H1 (cell line): ENCODE data around the gene STIM1. TPM values are rescaled to one million over a fixed set of nuclear protein-coding genes. Genes with fewer than 3 reads are reported as not detected.

Source experiments
- CTCF ChIA-PET: fragments of 300-600 bp; sonication (Branson Sonifier 250); formaldehyde crosslinking; loops from one replicate; lab custom pipeline; 2021; ENCODE audit not compliant: partially characterized antibody; lab: Charles Lee
- POLR2A ChIA-PET: fragments of 300-600 bp; sonication (Branson Sonifier 250); formaldehyde crosslinking; loops from one replicate; lab custom pipeline; 2021; ENCODE audit warnings: inconsistent platforms; ENCODE audit not compliant: partially characterized antibody; lab: Charles Lee
- DNase-seq, 2 experiments: peaks; one replicate each; pipeline versions ENCODE4 v3.0.0 to v3.0.0-alpha.2; 2010 to 2022; ENCODE audit warnings: low spot score in 2 of 2, low read depth in 1 of 2, mixed read lengths in 1 of 2
- FAIRE-seq: peaks from 2 replicates; lab custom pipeline; 2011; peaks lifted over from hg19 to GRCh38; lab: Jason Lieb, UNC
- H2AFZ ChIP-seq: 2 replicates; pipeline ENCODE4 v1.8.1; 2012; ENCODE audit warnings: low read length, inconsistent platforms
- H2AK5ac ChIP-seq: 2 replicates; pipeline ENCODE4 v1.6.1; 2013; ENCODE audit warnings: low read depth, low read length
- H2BK120ac ChIP-seq: replicated peaks from 2 replicates; pipeline ENCODE3; 2013; ENCODE audit warnings: low read depth, low read length, inconsistent platforms
- H2BK12ac ChIP-seq: 2 replicates; pipeline ENCODE4 v1.6.1; 2013; ENCODE audit warnings: low read depth, low read length
- H2BK15ac ChIP-seq: 2 replicates; pipeline ENCODE4 v1.6.1; 2013; ENCODE audit warnings: low read length
- H2BK20ac ChIP-seq: 2 replicates; pipeline ENCODE4 v1.6.1; 2013; ENCODE audit warnings: low read length
- H2BK5ac ChIP-seq: 2 replicates; pipeline ENCODE4 v1.6.1; 2013; ENCODE audit warnings: low read depth, low read length
- H3K14ac ChIP-seq: 2 replicates; pipeline ENCODE4 v1.6.1; 2013; ENCODE audit warnings: inconsistent platforms; ENCODE audit not compliant: insufficient read length
- H3K18ac ChIP-seq: 2 replicates; pipeline ENCODE4 v1.6.1; 2013; ENCODE audit warnings: low read length; ENCODE audit errors: extremely low read depth
- H3K23ac ChIP-seq: 2 replicates; pipeline ENCODE4 v1.6.1; 2013; ENCODE audit warnings: inconsistent platforms; ENCODE audit not compliant: insufficient read length
- H3K23me2 ChIP-seq: 2 replicates; pipeline ENCODE4 v1.6.1; 2013; ENCODE audit warnings: low read depth, low read length
- H3K27ac ChIP-seq: 2 replicates; pipeline ENCODE4 v1.6.1; 2011; ENCODE audit warnings: low read depth, low read length, inconsistent platforms
- H3K27me3 ChIP-seq, 4 experiments: replicated peaks in 1 of 4; 1 replicate in 1 of 4; 2 replicates in 3 of 4; pipeline versions ENCODE4 v1.6.1 to v1.8.1; 2011 to 2013; ENCODE audit warnings: low read length in 3 of 4, mild to moderate bottlenecking in 3 of 4, inconsistent platforms in 2 of 4, mixed read lengths in 2 of 4, moderate library complexity in 1 of 4; ENCODE audit not compliant: control insufficient read depth in 3 of 4, insufficient read depth in 3 of 4; ENCODE audit errors: extremely low read depth in 1 of 4
- H3K36me3 ChIP-seq, 4 experiments: 2 replicates each; pipeline versions ENCODE4 v1.6.1 to v1.8.1; 2011 to 2013; ENCODE audit warnings: mild to moderate bottlenecking in 4 of 4, low read length in 3 of 4, moderate library complexity in 2 of 4, control low read depth in 1 of 4, inconsistent platforms in 1 of 4; ENCODE audit not compliant: insufficient read depth in 4 of 4, control insufficient read depth in 2 of 4
- H3K4ac ChIP-seq: replicated peaks from 2 replicates; pipeline ENCODE3; 2013; ENCODE audit warnings: low read length, low read depth, mixed read lengths, inconsistent platforms; ENCODE audit not compliant: insufficient read length
- H3K4me1 ChIP-seq, 4 experiments: replicated peaks in 1 of 4; 1 replicate in 1 of 4; 2 replicates in 3 of 4; pipeline versions ENCODE4 v1.6.1 to v1.8.1; 2011 to 2013; ENCODE audit warnings: low read length in 3 of 4, inconsistent platforms in 2 of 4, mixed read lengths in 1 of 4; ENCODE audit not compliant: insufficient read depth in 4 of 4, control insufficient read depth in 3 of 4
- H3K4me2 ChIP-seq, 2 experiments: 2 replicates each; pipeline versions ENCODE4 v1.6.1 to v1.8.1; 2011 to 2013; ENCODE audit warnings: low read depth in 2 of 2, low read length in 2 of 2, control low read depth in 1 of 2, inconsistent platforms in 1 of 2, mild to moderate bottlenecking in 1 of 2; ENCODE audit not compliant: insufficient read depth in 1 of 2
- H3K4me3 ChIP-seq, 4 experiments: fragments of 200-600, 300-600 bp in 1 of 4; sonication (generic), shearing (Covaris generic), sonication (Bioruptor Twin) in 1 of 4; 2 replicates each; pipeline versions ENCODE4 v1.5.1 to v1.8.1; 2011 to 2016; ENCODE audit warnings: low read length in 4 of 4, low read depth in 3 of 4, control low read depth in 2 of 4, inconsistent platforms in 2 of 4, mild to moderate bottlenecking in 2 of 4, mixed read lengths in 1 of 4, moderate library complexity in 1 of 4; ENCODE audit not compliant: insufficient read depth in 2 of 4; ENCODE audit errors: extremely low read depth in 1 of 4
- H3K56ac ChIP-seq: replicated peaks from 2 replicates; pipeline ENCODE3; 2013; ENCODE audit warnings: low read depth, mild to moderate bottlenecking, mixed read lengths, low read length, inconsistent platforms; ENCODE audit not compliant: insufficient read length
- H3K79me1 ChIP-seq: 2 replicates; pipeline ENCODE4 v1.6.1; 2013; ENCODE audit warnings: low read depth, low read length, control low read depth
- H3K79me2 ChIP-seq, 2 experiments: 2 replicates each; pipeline versions ENCODE4 v1.6.1 to v1.8.1; 2012 to 2013; ENCODE audit warnings: low read length in 2 of 2, mild to moderate bottlenecking in 2 of 2, inconsistent platforms in 1 of 2; ENCODE audit not compliant: insufficient read depth in 2 of 2, control insufficient read depth in 1 of 2
- H3K9ac ChIP-seq, 4 experiments: replicated peaks in 1 of 4; 1 replicate in 1 of 4; 2 replicates in 3 of 4; pipeline versions ENCODE4 v1.6.1 to v1.8.1; 2011 to 2013; ENCODE audit warnings: low read depth in 3 of 4, low read length in 3 of 4, control low read depth in 2 of 4, mild to moderate bottlenecking in 2 of 4, moderate library complexity in 2 of 4, inconsistent platforms in 1 of 4; ENCODE audit errors: extremely low read depth in 1 of 4
- H3K9me3 ChIP-seq, 2 experiments: 2 replicates each; pipeline versions ENCODE4 v1.6.1 to v1.8.1; 2012 to 2013; ENCODE audit warnings: mild to moderate bottlenecking in 2 of 2, moderate library complexity in 2 of 2, control low read depth in 1 of 2, inconsistent platforms in 1 of 2, low read depth in 1 of 2, low read length in 1 of 2, mixed read lengths in 1 of 2; ENCODE audit not compliant: insufficient read depth in 2 of 2
- H4K20me1 ChIP-seq, 2 experiments: replicated peaks in 1 of 2; 2 replicates each; pipeline versions ENCODE3 to v1.8.1; 2011 to 2013; ENCODE audit warnings: inconsistent platforms in 2 of 2, low read length in 2 of 2, mild to moderate bottlenecking in 1 of 2; ENCODE audit not compliant: insufficient read depth in 2 of 2, control insufficient read depth in 1 of 2
- H4K5ac ChIP-seq: 2 replicates; pipeline ENCODE4 v1.6.1; 2013; ENCODE audit warnings: low read length, low read depth, mixed read lengths, inconsistent platforms; ENCODE audit not compliant: insufficient read length
- H4K8ac ChIP-seq: 2 replicates; pipeline ENCODE4 v1.8.0; 2013; ENCODE audit warnings: mild to moderate bottlenecking, moderate library complexity, low read length, inconsistent platforms; ENCODE audit not compliant: insufficient read depth; ENCODE audit errors: extremely low read depth
- H4K91ac ChIP-seq: replicated peaks from 2 replicates; pipeline ENCODE3; 2013; ENCODE audit warnings: low read length, mixed read lengths, inconsistent platforms; ENCODE audit not compliant: insufficient read length
- CHD2 ChIP-seq: IDR thresholded peaks from 2 replicates; pipeline ENCODE4 v1.6.1; 2012; ENCODE audit warnings: low read length, improper control_type of control experiment
- CTBP2 ChIP-seq: IDR thresholded peaks from 2 replicates; pipeline ENCODE4 v1.7.0; 2011; ENCODE audit warnings: borderline replicate concordance, mild to moderate bottlenecking, moderate library complexity, mixed read lengths, low read length; ENCODE audit not compliant: insufficient read depth, insufficient read length
- EZH2 ChIP-seq: fragments of 200-600 bp; sonication (generic); IDR thresholded peaks from 2 replicates; pipeline ENCODE4 v1.7.1; 2012; ENCODE audit warnings: low read depth, mild to moderate bottlenecking, moderate library complexity, low read length, inconsistent platforms; ENCODE audit not compliant: severe bottlenecking
- JUND ChIP-seq: IDR thresholded peaks from 2 replicates; pipeline ENCODE4 v1.6.1; 2011; ENCODE audit warnings: mild to moderate bottlenecking, improper control_type of control experiment, low read length
- SIN3A ChIP-seq, 2 experiments: IDR thresholded peaks in 1 of 2; conservative IDR thresholded peaks in 1 of 2; 2 replicates each; pipeline ENCODE4 v1.6.1; 2011 to 2012; ENCODE audit warnings: low read length in 2 of 2, improper control_type of control experiment in 1 of 2, low read depth in 1 of 2, mild to moderate bottlenecking in 1 of 2
- SIRT6 ChIP-seq: IDR thresholded peaks from one replicate; pipeline ENCODE4 v1.7.1; 2012; ENCODE audit warnings: low read length, inconsistent platforms
- SUZ12 ChIP-seq: fragments of 200-600 bp; sonication (generic); IDR thresholded peaks from 2 replicates; pipeline ENCODE4 v1.6.1; 2012; ENCODE audit warnings: mild to moderate bottlenecking, inconsistent platforms, low read length, moderate library complexity, mixed read lengths
- WGBS, 2 experiments: shearing (Covaris generic) in 1 of 2; methylation state at CpG; one replicate each; pipeline versions ENCODE4 v1.1.6 to v1.1.7; 2013 to 2015; ENCODE audit warnings: low lambda C conversion rate in 2 of 2, mixed read lengths in 2 of 2, inconsistent platforms in 1 of 2, low coverage in 1 of 2, missing lambda C conversion rate in 1 of 2; ENCODE audit not compliant: insufficient replicate concordance in 2 of 2, insufficient coverage in 1 of 2, insufficient read length in 1 of 2; ENCODE audit errors: extremely low coverage in 1 of 2, missing lambda C conversion rate in 1 of 2; 5-methylcytosine and 5-hydroxymethylcytosine counted together
- polyA plus RNA-seq, 7 experiments: library from polyadenylated mRNA; depleted of rRNA in 3 of 7; stranded (reverse) in 5 of 7; unstranded in 2 of 7; fragments of >200 nt in 5 of 7; fragments of 200-250 nt in 2 of 7; gene quantifications; 1 replicate in 5 of 7; 2 replicates in 1 of 7; 4 replicates in 1 of 7; pipeline versions ENCODE4 v1.2.1 to v1.2.3, GENCODE V29; 2011 to 2013; ENCODE audit warnings: missing spikeins in 2 of 7, mixed read lengths in 2 of 7
- total RNA-seq: library from RNA; stranded (reverse); fragmentation: NEBNext Ultra II Directional; extraction: Animal tissue kit (Norgen Biotek cat#: 25700); gene quantifications from 2 replicates; pipeline ENCODE4 v1.2.1, GENCODE V29; 2021

STIM1 gene
- total and polyA plus RNA-seq, 2 of the 8 experiments (the other 6 are each of a cell fraction or from before 2014, with no cell fraction given): 11.1 to 12.2 TPM

GRCh38 chr11:3840004-3840869 lies 15.2 kb upstream of the STIM1 start:
- TF ChIP-seq JUND (no peak), SIN3A (conservative IDR thresholded peaks at IDR 0.05 in 1 of 2, IDR thresholded peaks at IDR 0.05 in 1 of 2; ENCODE audit: low read depth in 1 of 2, low read length in 2 of 2) (peak; percentile 62 to 63; a peak in 1 of 4 replicates), CTBP2 (no peak), EZH2 (no peak), SIRT6 (no peak), CHD2 (no peak), SUZ12 (no peak)
- FAIRE-seq: no peak
- no peak overlapping the region for H2BK5ac ChIP-seq
- no peak overlapping the region for H4K8ac ChIP-seq
- CTCF ChIA-PET: interaction anchor here (1.0 to 20.2 kb wide), 11 partner anchors 8 to 229 kb away, joined by 3 to 422 read pairs (median 5); partner anchors contain the start of gene STIM1
- H3K4me3 ChIP-seq: peak overlapping the region; percentile 76 to 97 (median 77)
- H4K5ac ChIP-seq: no peak overlapping the region
- H3K14ac ChIP-seq: no peak overlapping the region
- H3K27me3 ChIP-seq: peaks cover 0 to 3% (median 0%) of the 10 kb centered on the region in 4 experiments; a peak in 1 of 7 replicates
- peaks cover 10 to 19% of the 10 kb centered on the region in 2 experiments for H4K20me1 ChIP-seq
- H4K91ac ChIP-seq: no peak overlapping the region
- H3K9me3 ChIP-seq: no peaks in the 10 kb centered on the region
- H3K23me2 ChIP-seq: peaks cover 10% of the 10 kb centered on the region
- H3K4ac ChIP-seq: no peak overlapping the region
- H3K79me2 ChIP-seq: peaks cover 12 to 42% of the 10 kb centered on the region in 2 experiments
- peaks cover 0 to 3% (median 0%) of the 10 kb centered on the region in 4 experiments; a peak in 1 of 8 replicates for H3K36me3 ChIP-seq
- peak overlapping the region; percentile 85 to 92 for H3K4me2 ChIP-seq
- peak overlapping the region in 3 of 4 experiments; percentile 52 to 64 (median 58); a peak in 5 of 7 replicates for H3K9ac ChIP-seq
- POLR2A ChIA-PET: interaction anchor here (0.6 to 5.7 kb wide), 8 partner anchors 10 to 233 kb away, joined by 3 to 29 read pairs (median 6); partner anchors contain the start of gene STIM1
- no peak overlapping the region for H3K56ac ChIP-seq
- no peak overlapping the region for H3K27ac ChIP-seq
- peaks cover 16% of the 10 kb centered on the region for H3K79me1 ChIP-seq
- WGBS, 2 experiments: 9 to 100% methylated on average over 1 to 26 of the region's 46 CpGs
- H3K23ac ChIP-seq: no peak overlapping the region
- peak in 1 of 2 experiments; percentile 81 for DNase-seq
- no peak overlapping the region; the same call in 1 of the 2 replicates for H2BK15ac ChIP-seq
- H2AFZ ChIP-seq: no peak overlapping the region
- 0 out of 2 replicates have a peak overlapping the region, but pooled peaks have one; percentile 76 for H2AK5ac ChIP-seq
- no peak overlapping the region for H2BK120ac ChIP-seq
- 0 out of 2 replicates have a peak overlapping the region, but pooled peaks have one; percentile 39 for H2BK12ac ChIP-seq
- no peak overlapping the region for H3K18ac ChIP-seq
- peaks cover 5 to 18% (median 9%) of the 10 kb centered on the region in 4 experiments for H3K4me1 ChIP-seq
- H2BK20ac ChIP-seq: no peak overlapping the region; the same call in 1 of the 2 replicates
